ENCODE data around the gene TSPAN16.
"Not testable (repeated sequence)": the region's sequence is repeated elsewhere in the genome, so short reads cannot be mapped to it uniquely, and the experiment has no call there.

TSPAN16 gene

GRCh38 chr19:11347546-11348039 is 51.6 kb downstream of the TSPAN16 start:
- no peak for FAIRE-seq

- no peak for FAIRE-seq
Measured at GRCh38 chr19:11349171-11349570, 53.2 kb downstream of the TSPAN16 start.

GRCh38 chr19:11354102-11354501 is 58.1 kb downstream of the TSPAN16 start:
- FAIRE-seq, result not testable (repeated sequence)

- no peak for FAIRE-seq
Measured at GRCh38 chr19:11355160-11356073, 59.5 kb downstream of the TSPAN16 start, which contains the start of gene PLPPR2. Gene PLPPR2 (plus strand): TSS chr19:11355432. CDS start chr19:11357674, 2,242 bp downstream.

DNA sequence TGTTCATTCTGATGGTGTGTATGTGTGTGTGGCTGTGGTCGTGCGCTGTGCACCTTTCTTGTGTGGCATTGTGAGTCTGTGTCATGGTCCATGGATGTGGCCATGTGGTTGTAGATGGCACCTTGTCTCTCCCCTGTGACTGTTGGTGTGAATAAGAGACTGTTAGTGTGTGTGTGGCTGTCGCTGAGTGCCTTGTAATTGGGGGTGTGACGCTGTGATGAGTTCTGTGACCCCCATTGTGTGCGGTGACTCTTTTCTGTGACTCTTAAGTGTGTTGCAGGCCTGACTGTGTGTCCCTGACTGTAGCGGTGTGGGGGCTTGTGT is 60.1 kb downstream of the TSPAN16 start:
- FAIRE-seq, result no peak

- no peak for FAIRE-seq
Measured at GRCh38 chr19:11356676-11357550, 61.0 kb downstream of the TSPAN16 start.

DNA sequence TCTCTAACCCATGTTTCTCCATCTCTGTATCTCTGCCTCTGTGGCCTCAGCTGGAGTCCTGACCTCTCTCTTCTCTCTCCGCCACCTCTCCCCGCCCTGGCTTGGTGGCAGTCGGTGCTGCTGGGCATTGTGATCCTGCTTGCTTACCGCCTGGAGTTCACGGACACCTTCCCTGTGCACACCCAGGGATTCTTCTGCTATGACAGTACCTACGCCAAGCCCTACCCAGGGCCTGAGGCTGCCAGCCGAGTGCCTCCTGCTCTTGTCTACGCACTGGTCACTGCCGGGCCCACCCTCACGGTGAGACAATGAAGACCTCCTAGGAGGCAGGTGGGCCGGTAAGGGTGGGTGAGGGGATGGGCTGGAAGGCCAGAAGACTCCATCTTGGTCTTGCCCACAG is 63.5 kb downstream of the TSPAN16 start:
- no peak for FAIRE-seq

DNA sequence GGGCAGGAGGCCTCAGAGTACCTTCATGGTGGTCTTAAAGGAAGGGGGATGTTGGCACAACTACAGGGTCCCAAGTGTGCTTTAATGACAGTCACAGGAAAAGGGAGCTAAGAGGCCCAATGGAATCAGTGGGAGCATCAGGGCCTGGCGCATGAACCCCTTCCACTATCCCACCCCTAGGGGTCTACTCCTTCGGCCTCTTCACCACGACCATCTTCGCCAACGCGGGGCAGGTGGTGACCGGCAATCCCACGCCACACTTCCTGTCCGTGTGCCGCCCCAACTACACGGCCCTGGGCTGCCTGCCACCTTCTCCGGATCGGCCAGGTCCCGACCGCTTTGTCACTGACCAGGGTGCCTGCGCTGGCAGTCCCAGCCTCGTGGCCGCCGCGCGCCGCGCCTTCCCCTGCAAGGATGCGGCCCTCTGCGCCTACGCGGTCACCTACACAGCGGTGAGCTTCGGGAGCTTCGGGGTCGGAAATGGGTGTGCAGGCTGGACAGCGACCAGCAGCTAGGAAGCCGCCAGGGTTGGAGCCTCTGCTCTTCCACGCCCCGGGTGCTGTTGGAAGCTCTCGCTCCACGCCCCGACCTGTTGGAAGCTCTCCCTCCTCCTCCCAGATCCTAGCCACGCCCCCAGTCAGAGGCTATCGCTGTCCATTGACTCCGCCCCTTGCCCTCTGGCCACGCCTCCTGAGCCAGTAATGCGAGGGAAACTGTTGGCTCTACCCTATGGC is 65.2 kb downstream of the TSPAN16 start:
- no peak for FAIRE-seq

DNA sequence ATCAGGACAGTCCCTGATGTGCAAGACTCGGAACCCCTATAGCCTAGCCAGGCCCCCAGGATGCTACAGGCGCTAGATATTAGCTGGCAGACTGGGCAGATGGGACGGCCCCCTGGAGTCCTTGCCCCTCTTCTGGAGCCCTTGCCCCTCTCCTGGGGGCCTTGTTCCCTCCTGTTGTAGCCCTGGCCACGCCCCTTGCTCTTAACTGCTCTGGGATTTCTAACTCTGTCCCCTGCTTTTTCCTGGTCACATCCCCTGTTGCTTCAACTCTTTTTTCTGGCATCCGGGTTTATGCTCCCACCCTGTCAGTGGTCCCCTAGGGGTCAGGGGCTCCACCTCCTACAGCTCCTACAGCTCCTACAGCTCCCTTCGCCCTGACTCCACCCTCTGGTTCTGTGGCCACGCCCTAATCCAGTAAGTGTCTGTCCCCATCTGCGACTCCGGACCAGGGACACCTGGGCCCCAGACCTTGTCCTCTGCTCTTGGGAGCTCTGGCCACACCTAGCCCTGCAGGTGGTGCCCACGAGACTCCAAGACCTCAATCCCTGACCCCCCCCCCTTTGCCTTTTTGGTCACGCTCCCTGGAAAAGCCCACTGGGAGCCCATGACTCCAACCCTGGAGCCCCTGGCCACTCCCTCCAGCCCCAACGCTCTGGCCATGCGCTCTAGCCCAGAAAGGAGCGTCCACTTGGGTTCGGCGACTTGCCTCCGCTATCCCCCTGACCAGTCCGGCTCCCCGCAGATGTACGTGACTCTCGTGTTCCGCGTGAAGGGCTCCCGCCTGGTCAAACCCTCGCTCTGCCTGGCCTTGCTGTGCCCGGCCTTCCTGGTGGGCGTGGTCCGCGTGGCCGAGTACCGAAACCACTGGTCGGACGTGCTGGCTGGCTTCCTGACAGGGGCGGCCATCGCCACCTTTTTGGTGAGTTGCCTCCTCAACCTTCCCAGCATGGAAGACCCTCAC is 66.1 kb downstream of the TSPAN16 start:
- FAIRE-seq, result no peak

- FAIRE-seq, result no peak
Measured at GRCh38 chr19:11363881-11364280, 67.9 kb downstream of the TSPAN16 start.

DNA sequence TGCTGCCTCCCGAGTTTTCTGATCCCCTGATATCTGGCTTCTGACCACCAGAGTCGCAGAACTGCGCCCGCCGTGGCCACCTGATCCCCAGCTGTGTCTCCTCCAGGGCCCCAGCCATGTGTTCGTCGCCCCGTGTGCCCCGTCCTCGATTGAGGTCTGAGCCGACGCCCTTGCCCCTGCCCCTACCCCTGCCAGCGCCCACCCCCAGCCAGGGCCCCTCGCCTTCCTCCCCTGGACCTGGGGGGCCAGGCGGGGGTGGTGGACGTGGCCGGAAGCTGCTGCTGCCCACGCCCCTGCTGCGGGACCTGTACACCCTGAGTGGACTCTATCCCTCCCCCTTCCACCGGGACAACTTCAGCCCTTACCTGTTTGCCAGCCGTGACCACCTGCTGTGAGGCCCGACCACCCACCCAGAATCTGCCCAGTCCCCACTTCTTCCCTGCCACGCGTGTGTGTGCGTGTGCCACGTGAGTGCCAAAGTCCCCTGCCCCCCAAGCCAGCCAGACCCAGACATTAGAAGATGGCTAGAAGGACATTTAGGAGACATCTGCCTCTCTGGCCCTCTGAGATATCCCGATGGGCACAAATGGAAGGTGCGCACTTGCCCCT is 68.4 kb downstream of the TSPAN16 start:
- no peak for FAIRE-seq

DNA sequence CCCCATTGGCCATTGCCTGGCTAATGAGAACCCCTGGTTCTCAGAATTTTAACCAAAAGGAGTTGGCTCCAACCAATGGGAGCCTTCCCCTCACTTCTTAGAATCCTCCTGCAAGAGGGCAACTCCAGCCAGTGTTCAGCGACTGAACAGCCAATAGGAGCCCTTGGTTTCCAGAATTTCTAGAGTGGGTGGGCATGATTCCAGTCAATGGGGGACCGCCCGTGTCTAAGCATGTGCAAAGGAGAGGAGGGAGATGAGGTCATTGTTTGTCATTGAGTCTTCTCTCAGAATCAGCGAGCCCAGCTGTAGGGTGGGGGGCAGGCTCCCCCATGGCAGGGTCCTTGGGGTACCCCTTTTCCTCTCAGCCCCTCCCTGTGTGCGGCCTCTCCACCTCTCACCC is 69.0 kb downstream of the TSPAN16 start:
- no peak for FAIRE-seq

All from colon (tissue), 2 donors.